ENCODE results near the gene LRFN2.

Gene LRFN2

GRCh38 chr6:40397287-40398033 lies 189.7 kb downstream of the LRFN2 start:
- Histone ChIP-seq H3K9me3 (ENCODE audit: control insufficient read depth, insufficient read depth, low read length) (no peaks in the 10 kb centered on the region), H3K27me3 (ENCODE audit: control insufficient read depth, insufficient read depth, low read length) (no peaks in the 10 kb centered on the region), H3K4me1 (ENCODE audit: control insufficient read depth, insufficient read depth, low read length) (no peaks in the 10 kb centered on the region), H3K36me3 (ENCODE audit: control insufficient read depth, insufficient read depth, low read length) (no peaks in the 10 kb centered on the region), H3K27ac (ENCODE audit: low read length) (no peak overlapping the region), H3K4me3 (ENCODE audit: low read length) (no peak overlapping the region)
- no CpG with 5 or more reads among the region's 6 CpGs for WGBS (ENCODE audit: insufficient coverage, insufficient read length)
- DNase-seq (ENCODE audit: low read depth, low spot score): no peak

GRCh38 chr6:40395698-40396076 lies 191.5 kb downstream of the LRFN2 start:
- DNase-seq (ENCODE audit: low read depth, low spot score): no peak
- Histone ChIP-seq H3K27me3 (ENCODE audit: control insufficient read depth, insufficient read depth, low read length) (no peaks in the 10 kb centered on the region), H3K9me3 (ENCODE audit: control insufficient read depth, insufficient read depth, low read length) (no peaks in the 10 kb centered on the region), H3K27ac (ENCODE audit: low read length) (no peak overlapping the region), H3K36me3 (ENCODE audit: control insufficient read depth, insufficient read depth, low read length) (no peaks in the 10 kb centered on the region; the same call in 1 of the 2 replicates), H3K4me3 (ENCODE audit: low read length) (no peak overlapping the region), H3K4me1 (ENCODE audit: control insufficient read depth, insufficient read depth, low read length) (no peaks in the 10 kb centered on the region; the same call in 1 of the 2 replicates)
- no CpG with 5 or more reads among the region's 4 CpGs for WGBS (ENCODE audit: insufficient coverage, insufficient read length)

- H3K9me3 ChIP-seq (ENCODE audit: control insufficient read depth, insufficient read depth, low read length): no peaks in the 10 kb centered on the region
- no peak for DNase-seq (ENCODE audit: low read depth, low spot score)
- H3K36me3 ChIP-seq (ENCODE audit: control insufficient read depth, insufficient read depth, low read length): no peaks in the 10 kb centered on the region; the same call in 1 of the 2 replicates
- H3K27me3 ChIP-seq (ENCODE audit: control insufficient read depth, insufficient read depth, low read length): no peaks in the 10 kb centered on the region
- no peaks in the 10 kb centered on the region; the same call in 1 of the 2 replicates for H3K4me1 ChIP-seq (ENCODE audit: control insufficient read depth, insufficient read depth, low read length)
- no peak overlapping the region for H3K27ac ChIP-seq (ENCODE audit: low read length)
- WGBS (ENCODE audit: insufficient coverage, insufficient read length): no CpG with 5 or more reads among the region's 5 CpGs
- H3K4me3 ChIP-seq (ENCODE audit: low read length): no peak overlapping the region
Observed at GRCh38 chr6:40395066-40395697, 192.0 kb downstream of the LRFN2 start.

GRCh38 chr6:40394381-40394780 lies 192.8 kb downstream of the LRFN2 start:
- Histone ChIP-seq H3K9me3 (ENCODE audit: control insufficient read depth, insufficient read depth, low read length) (no peaks in the 10 kb centered on the region), H3K4me3 (ENCODE audit: low read length) (no peak overlapping the region), H3K27ac (ENCODE audit: low read length) (no peak overlapping the region), H3K27me3 (ENCODE audit: control insufficient read depth, insufficient read depth, low read length) (no peaks in the 10 kb centered on the region), H3K36me3 (ENCODE audit: control insufficient read depth, insufficient read depth, low read length) (no peaks in the 10 kb centered on the region; the same call in 1 of the 2 replicates), H3K4me1 (ENCODE audit: control insufficient read depth, insufficient read depth, low read length) (no peaks in the 10 kb centered on the region; the same call in 1 of the 2 replicates)
- DNase-seq (ENCODE audit: low read depth, low spot score): no peak
- no CpG with 5 or more reads among the region's 1 CpG for WGBS (ENCODE audit: insufficient coverage, insufficient read length)

- DNase-seq (ENCODE audit: low read depth, low spot score): no peak
- no CpG with 5 or more reads among the region's 5 CpGs for WGBS (ENCODE audit: insufficient coverage, insufficient read length)
- H3K9me3 ChIP-seq (ENCODE audit: control insufficient read depth, insufficient read depth, low read length): no peaks in the 10 kb centered on the region
- no peak overlapping the region for H3K27ac ChIP-seq (ENCODE audit: low read length)
- no peaks in the 10 kb centered on the region; the same call in 1 of the 2 replicates for H3K36me3 ChIP-seq (ENCODE audit: control insufficient read depth, insufficient read depth, low read length)
- H3K4me1 ChIP-seq (ENCODE audit: control insufficient read depth, insufficient read depth, low read length): no peaks in the 10 kb centered on the region; the same call in 1 of the 2 replicates
- no peak overlapping the region for H3K4me3 ChIP-seq (ENCODE audit: low read length)
- H3K27me3 ChIP-seq (ENCODE audit: control insufficient read depth, insufficient read depth, low read length): no peaks in the 10 kb centered on the region
Observed at GRCh38 chr6:40393641-40394040, 193.5 kb downstream of the LRFN2 start.

GRCh38 chr6:40392589-40392988 lies 194.6 kb downstream of the LRFN2 start:
- no peak for DNase-seq (ENCODE audit: low read depth, low spot score)
- H3K4me3 ChIP-seq (ENCODE audit: low read length): no peak overlapping the region
- H3K27me3 ChIP-seq (ENCODE audit: control insufficient read depth, insufficient read depth, low read length): no peaks in the 10 kb centered on the region
- no CpG with 5 or more reads among the region's 16 CpGs for WGBS (ENCODE audit: insufficient coverage, insufficient read length)
- H3K27ac ChIP-seq (ENCODE audit: low read length): no peak overlapping the region
- no peaks in the 10 kb centered on the region for H3K9me3 ChIP-seq (ENCODE audit: control insufficient read depth, insufficient read depth, low read length)
- no peaks in the 10 kb centered on the region; the same call in 1 of the 2 replicates for H3K4me1 ChIP-seq (ENCODE audit: control insufficient read depth, insufficient read depth, low read length)
- H3K36me3 ChIP-seq (ENCODE audit: control insufficient read depth, insufficient read depth, low read length): no peaks in the 10 kb centered on the region; the same call in 1 of the 2 replicates

- no peaks in the 10 kb centered on the region; the same call in 1 of the 2 replicates for H3K36me3 ChIP-seq (ENCODE audit: control insufficient read depth, insufficient read depth, low read length)
- H3K9me3 ChIP-seq (ENCODE audit: control insufficient read depth, insufficient read depth, low read length): no peaks in the 10 kb centered on the region
Observed at GRCh38 chr6:40391851-40392517, 195.2 kb downstream of the LRFN2 start.

GRCh38 chr6:40391086-40391485 lies 196.1 kb downstream of the LRFN2 start:
- H3K27me3 ChIP-seq (ENCODE audit: control insufficient read depth, insufficient read depth, low read length): no peaks in the 10 kb centered on the region
- H3K4me3 ChIP-seq (ENCODE audit: low read length): no peak overlapping the region
- H3K9me3 ChIP-seq (ENCODE audit: control insufficient read depth, insufficient read depth, low read length): no peaks in the 10 kb centered on the region
- WGBS (ENCODE audit: insufficient coverage, insufficient read length): no CpG with 5 or more reads among the region's 3 CpGs
- no peaks in the 10 kb centered on the region; the same call in 1 of the 2 replicates for H3K36me3 ChIP-seq (ENCODE audit: control insufficient read depth, insufficient read depth, low read length)
- DNase-seq (ENCODE audit: low read depth, low spot score): no peak
- H3K27ac ChIP-seq (ENCODE audit: low read length): no peak overlapping the region
- no peaks in the 10 kb centered on the region; the same call in 1 of the 2 replicates for H3K4me1 ChIP-seq (ENCODE audit: control insufficient read depth, insufficient read depth, low read length)

More at GRCh38 chr6:40391851-40392517, 195.2 kb downstream of the LRFN2 start:
- DNase-seq (ENCODE audit: low read depth, low spot score): no peak
- Histone ChIP-seq H3K27me3 (ENCODE audit: control insufficient read depth, insufficient read depth, low read length) (no peaks in the 10 kb centered on the region), H3K4me3 (ENCODE audit: low read length) (no peak overlapping the region), H3K27ac (ENCODE audit: low read length) (no peak overlapping the region), H3K4me1 (ENCODE audit: control insufficient read depth, insufficient read depth, low read length) (no peaks in the 10 kb centered on the region; the same call in 1 of the 2 replicates)
- WGBS (ENCODE audit: insufficient coverage, insufficient read length): no CpG with 5 or more reads among the region's 40 CpGs

- H3K4me1 ChIP-seq (ENCODE audit: control insufficient read depth, insufficient read depth, low read length): no peaks in the 10 kb centered on the region; the same call in 1 of the 2 replicates
- no CpG with 5 or more reads among the region's 4 CpGs for WGBS (ENCODE audit: insufficient coverage, insufficient read length)
- no peak overlapping the region for H3K4me3 ChIP-seq (ENCODE audit: low read length)
- no peak overlapping the region for H3K27ac ChIP-seq (ENCODE audit: low read length)
- DNase-seq (ENCODE audit: low read depth, low spot score): no peak
- no peaks in the 10 kb centered on the region; the same call in 1 of the 2 replicates for H3K36me3 ChIP-seq (ENCODE audit: control insufficient read depth, insufficient read depth, low read length)
- H3K9me3 ChIP-seq (ENCODE audit: control insufficient read depth, insufficient read depth, low read length): no peaks in the 10 kb centered on the region
- no peaks in the 10 kb centered on the region for H3K27me3 ChIP-seq (ENCODE audit: control insufficient read depth, insufficient read depth, low read length)
Observed at GRCh38 chr6:40390144-40390800, 196.9 kb downstream of the LRFN2 start.

GRCh38 chr6:40389254-40389653 lies 197.9 kb downstream of the LRFN2 start:
- Histone ChIP-seq H3K4me1 (ENCODE audit: control insufficient read depth, insufficient read depth, low read length) (no peaks in the 10 kb centered on the region; the same call in 1 of the 2 replicates), H3K4me3 (ENCODE audit: low read length) (no peak overlapping the region), H3K27me3 (ENCODE audit: control insufficient read depth, insufficient read depth, low read length) (no peaks in the 10 kb centered on the region), H3K36me3 (ENCODE audit: control insufficient read depth, insufficient read depth, low read length) (no peaks in the 10 kb centered on the region; the same call in 1 of the 2 replicates), H3K9me3 (ENCODE audit: control insufficient read depth, insufficient read depth, low read length) (no peaks in the 10 kb centered on the region), H3K27ac (ENCODE audit: low read length) (no peak overlapping the region)
- DNase-seq (ENCODE audit: low read depth, low spot score): no peak
- WGBS (ENCODE audit: insufficient coverage, insufficient read length): no CpG with 5 or more reads among the region's 4 CpGs

Data from iPS DF 6.9 (cell line).